Eye (tissue), 1 donor: ENCODE data around the gene SRSF9.
A peak's percentile ranks its signal among the peaks of the same experiment; 100 is the strongest.
"Not testable (repeated sequence)": the region's sequence is repeated elsewhere in the genome, so short reads cannot be mapped to it uniquely, and the experiment has no call there.

Source experiments
- DNase-seq: peaks from one replicate; pipeline ENCODE4 v3.0.0-alpha.2; 2015

The SRSF9 gene, protein sequence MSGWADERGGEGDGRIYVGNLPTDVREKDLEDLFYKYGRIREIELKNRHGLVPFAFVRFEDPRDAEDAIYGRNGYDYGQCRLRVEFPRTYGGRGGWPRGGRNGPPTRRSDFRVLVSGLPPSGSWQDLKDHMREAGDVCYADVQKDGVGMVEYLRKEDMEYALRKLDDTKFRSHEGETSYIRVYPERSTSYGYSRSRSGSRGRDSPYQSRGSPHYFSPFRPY

DNA sequence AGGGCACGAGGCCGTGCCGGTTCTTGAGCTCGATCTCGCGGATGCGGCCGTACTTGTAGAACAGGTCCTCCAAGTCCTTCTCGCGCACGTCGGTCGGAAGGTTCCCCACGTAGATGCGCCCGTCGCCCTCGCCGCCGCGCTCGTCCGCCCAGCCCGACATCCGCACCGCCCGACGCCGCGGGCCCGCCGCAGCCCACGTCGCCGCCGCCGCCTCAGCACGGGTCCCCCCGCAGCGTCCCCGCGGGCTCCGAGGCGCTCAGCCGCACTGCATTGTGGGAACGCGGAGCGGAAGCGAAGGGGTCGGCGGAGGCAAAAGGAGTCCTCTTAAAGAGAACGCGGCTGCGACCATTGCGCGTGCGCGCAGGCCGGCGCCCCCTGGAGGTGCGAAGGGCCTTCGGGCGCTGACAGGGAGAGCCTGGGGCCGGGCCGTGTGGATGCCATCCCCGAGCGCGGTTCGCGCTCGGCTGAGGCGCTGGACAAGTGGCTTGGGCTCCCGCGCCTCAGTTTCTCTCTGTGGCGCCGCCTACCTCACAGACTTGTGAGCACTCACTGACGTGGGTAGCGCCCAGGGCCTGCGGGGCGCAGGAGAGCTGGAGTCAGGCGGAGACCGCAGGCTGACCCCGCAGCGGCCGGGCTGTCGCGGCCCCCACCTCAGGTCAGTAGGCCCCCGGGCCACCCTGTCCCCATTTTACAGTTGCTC is at the start of gene SRSF9:
Gene SRSF9, minus strand, starts transcription at position 299 of the 700 bp plus-strand sequence. Its CDS starts 139 bp downstream, at position 160.
- peak; percentile 99 for DNase-seq

- not testable (repeated sequence) for DNase-seq
Observed at GRCh38 chr12:120519324-120519723, 49.8 kb upstream of the SRSF9 start.

DNA sequence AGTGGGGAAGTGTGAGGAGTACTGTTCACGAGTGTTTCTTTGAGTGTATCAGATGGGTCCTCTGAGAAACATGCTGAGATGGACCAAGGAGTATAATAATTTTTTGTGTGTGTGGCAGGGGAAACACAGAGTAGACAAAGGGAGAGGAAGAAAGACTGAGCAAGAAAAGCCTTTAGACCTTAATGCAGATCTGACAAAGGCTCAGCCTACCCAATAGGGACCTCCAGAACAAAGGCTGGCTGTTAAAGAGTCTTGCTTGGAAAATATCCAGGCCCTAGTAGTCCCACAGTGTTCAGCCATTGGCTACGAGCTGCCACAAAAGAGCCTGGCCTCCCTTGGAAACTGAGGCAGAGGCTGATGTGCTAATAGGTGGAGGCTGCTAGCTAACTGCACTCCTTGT is 45.9 kb upstream of the SRSF9 start:
- DNase-seq = no peak

DNA sequence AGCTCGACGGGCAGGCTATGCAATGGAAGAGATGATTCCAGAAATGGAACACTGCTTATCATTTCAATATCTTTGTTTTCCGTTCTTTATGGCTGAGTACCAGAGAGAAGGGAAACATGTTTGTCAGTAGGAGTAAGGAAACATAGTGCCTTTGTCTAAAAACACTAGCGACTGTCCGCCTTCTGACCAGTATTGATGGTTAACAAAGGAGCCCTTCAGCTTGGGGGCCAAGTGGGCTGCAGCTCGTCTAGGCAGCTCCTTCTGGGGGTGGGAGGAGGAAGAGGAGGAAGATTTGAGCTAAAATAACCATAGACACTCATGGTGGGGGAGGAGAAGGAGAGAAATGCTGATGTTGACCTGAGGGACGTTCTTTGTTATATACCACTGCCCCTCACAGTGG is 44.5 kb upstream of the SRSF9 start:
- DNase-seq = no peak

DNA sequence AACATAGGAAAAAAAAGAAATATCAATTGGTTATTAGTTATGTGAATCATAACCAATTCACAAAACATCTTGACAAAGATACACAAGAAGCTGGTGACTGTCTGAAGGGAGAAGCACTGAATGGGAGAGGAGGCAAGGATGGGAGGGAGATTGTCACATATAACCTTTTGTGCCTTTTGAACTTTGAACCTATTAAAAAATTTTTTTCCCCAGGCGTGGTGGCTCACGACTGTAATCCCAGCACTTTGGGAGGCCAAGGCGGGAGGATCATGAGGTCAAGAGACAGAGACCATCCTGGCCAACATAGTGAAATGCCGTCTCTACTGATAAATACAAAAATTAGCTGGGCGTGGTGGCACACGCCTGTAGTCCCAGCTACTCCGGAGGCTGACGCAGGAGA is 39.0 kb upstream of the SRSF9 start:
- DNase-seq = no peak

DNA sequence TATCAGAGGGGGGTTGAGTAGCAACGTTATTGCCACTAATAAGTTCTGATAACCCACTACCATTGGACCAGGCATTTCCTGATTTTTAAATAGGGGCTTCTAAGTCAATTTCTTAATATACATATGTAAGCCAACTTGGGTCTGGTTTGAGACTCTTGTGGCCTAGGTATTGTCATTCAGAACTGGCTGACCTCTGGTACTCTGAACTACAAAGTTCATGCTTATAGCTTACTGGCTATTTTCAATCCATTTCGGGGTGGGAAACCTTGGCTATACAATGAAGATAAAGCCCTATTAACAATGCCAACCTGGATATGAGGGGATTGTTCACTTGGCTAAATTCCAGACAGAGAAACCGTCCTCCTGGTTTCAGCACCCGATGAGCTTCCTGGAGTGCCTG is 35.0 kb upstream of the SRSF9 start:
- no peak for DNase-seq

DNA sequence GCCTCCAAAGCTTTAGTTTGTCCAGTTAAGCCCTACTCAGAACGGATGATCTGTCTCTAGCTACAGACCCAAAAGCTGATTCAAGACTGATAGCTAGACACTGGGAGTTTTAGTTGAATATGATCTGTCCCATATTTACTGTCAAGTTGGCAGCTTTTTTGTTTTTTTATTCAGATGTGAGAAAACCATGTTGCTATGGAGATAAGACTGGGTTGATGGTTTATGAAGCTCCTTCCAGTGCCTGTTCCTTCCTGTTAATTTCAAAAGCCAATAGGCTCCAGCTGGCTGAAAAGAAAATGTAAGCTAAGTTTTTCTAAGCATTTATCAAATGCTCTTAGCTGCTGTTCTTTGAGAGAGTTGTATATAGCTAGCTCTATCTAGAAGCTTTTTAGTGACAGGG is 31.0 kb upstream of the SRSF9 start:
- DNase-seq = no peak

GRCh38 chr12:120498870-120499515 is 29.4 kb upstream of the SRSF9 start:
- DNase-seq = no peak

DNA sequence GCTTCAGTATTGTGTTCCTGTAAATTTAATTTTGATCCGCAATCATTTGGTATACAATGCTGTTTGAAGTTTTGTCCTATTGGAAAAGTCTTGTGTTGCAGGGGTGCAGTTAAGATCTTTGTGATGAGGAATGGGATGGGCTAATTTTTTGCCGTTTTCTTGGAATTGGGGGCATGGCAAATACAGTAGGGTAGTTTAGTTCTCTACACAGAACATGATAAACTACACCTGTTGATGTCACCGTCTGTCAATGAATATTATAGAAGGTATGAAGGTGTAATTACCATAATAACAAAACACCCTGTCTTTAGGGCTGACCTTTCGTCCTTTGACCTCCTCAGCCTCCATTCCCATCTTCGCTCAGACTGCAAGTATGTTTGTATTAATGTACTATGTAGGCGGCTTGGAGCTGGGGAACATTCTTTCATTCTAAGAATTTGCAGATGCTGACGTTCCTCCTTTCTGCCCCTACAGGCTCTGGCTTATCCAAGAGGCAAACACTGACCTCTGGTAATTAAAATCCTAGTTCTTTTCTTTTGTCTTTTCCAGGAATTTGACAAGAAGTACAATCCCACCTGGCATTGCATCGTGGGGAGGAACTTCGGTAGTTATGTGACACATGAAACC is 28.1 kb upstream of the SRSF9 start:
- no peak for DNase-seq

GRCh38 chr12:120496413-120497340 is 27.1 kb upstream of the SRSF9 start:
- peak; percentile 88 for DNase-seq

DNA sequence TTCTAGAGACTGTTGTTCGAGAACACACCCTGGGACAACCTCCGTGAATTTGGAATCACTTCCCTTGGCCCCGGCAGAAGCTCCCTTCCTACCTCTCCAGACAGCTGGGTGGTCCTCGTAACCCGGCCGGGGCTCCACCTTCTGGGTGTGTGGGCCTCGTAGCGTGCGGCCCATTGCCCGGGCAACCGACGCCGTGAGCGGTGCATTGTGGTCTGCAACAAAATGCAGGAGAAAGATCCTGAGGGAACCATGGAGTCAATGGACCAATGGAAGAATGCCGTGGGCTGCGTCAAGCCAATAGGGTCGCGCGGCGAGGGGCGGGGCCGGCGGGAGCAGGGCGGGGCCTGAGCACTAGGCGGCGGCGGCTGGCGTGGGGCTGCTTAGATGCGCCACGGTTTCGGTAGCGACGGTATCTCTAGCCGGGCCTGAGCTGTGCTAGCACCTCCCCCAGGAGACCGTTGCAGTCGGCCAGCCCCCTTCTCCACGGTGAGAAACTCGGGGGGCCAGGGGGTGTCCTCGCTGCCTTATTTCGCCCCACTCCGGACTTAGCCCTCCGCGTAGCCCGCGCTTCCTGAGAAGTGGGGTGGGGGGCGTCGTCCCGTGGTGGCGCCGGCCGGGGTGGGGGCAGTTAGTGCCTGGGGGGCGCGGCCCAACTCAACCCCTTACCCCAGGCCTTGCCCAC is 26.3 kb upstream of the SRSF9 start, which contains the start of gene DYNLL1:
Gene DYNLL1, plus strand, starts transcription at position 383 of the 682 bp plus-strand sequence. CDS start 309 bp downstream, outside the sequence.
- peak; percentile 100 for DNase-seq

DNA sequence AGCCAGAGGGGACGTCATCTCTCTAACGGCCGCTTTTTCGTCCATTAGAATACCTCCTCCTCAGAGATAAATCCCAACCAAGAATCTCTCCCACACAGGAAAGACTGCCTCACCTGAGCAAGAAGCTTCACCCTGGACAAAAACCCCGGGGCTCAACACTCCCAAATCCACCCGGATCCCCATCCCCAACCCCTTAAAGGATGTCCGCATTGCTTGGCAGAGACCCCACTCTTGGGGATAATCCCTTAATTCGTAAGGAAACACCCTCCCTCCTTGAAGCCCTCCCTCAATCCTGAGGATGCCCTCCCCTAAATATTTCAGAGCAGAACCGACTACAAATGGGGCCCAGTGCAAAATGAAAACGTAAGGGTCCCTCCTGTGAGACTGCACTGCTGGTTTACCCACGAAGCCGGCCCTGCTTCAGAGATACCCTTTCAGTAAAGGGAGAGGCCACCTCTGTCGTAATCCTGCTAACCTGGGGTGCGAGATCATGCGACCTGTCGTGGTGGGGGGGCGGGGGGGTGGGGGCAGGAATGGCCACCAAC is 25.7 kb upstream of the SRSF9 start:
- DNase-seq = no peak

DNA sequence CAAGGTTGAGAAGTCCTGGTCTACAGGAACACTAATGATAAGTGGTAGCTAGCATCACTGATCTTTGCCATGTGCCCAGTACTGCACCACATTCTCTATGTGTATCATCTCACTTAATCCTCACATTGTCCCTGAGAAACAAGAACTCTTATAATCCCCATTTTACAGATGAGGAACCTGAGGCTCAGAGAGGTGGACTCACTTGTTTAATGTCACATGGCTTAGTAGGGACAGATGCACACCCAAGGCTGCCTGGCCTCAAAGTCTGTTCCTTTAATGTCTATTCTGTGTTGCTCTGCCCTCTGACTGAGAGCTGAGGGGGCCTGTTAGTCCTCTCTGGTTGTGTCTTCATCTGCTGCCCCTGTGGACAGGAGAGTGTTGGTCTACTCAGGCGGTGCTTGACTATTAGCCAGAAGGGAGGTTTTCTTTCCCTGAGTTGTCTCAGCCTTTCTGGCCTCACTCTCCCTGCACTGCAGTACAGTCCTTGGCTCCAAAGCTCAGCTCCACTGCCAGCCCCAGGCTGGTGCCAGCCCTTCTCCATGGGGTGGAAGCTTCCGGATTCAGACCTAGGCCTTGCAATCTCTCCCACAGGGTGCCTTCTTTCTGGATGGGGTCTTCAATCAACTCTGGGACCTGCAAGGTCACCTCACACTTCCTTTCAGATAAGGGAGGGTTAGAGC is 21.4 kb upstream of the SRSF9 start:
- DNase-seq = no peak

DNA sequence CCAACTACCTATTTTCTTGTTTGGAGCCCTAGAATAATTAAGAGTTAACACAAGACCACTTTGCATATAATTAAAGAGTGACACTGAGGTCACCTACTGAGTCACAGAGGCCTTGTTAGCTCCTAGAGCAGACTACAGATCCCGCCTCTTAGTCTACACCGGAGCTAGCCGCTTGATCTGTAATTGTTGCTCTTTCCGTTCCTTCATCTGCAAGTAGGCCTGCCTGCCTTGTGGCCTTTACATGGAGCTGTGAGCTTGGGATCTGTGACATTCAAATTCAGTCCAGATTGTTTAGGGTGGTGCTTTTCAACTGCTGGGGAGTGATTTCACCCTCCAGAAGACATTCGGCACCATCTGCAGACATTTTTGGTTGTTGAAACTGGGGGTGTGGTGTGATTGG is 20.8 kb upstream of the SRSF9 start:
- no peak for DNase-seq

DNA sequence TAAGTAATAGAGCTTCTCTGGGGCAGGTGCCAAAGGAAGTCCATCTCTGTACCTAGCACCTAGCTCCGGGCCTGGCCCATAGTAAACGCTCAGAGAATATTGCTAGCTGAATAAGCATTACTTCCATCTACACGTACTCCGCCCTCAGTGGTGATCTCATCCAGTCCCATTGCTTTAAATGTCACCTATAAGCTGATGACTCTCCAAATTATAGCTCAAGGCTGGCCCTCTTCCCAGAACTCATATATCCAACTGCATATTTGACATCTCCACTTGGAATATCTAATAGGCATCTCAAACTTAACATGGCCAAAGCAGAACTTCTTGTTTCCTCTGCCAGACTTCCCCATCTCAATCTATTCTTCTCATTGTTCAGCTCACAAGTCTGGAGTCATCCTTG is 19.5 kb upstream of the SRSF9 start:
- DNase-seq = no peak

DNA sequence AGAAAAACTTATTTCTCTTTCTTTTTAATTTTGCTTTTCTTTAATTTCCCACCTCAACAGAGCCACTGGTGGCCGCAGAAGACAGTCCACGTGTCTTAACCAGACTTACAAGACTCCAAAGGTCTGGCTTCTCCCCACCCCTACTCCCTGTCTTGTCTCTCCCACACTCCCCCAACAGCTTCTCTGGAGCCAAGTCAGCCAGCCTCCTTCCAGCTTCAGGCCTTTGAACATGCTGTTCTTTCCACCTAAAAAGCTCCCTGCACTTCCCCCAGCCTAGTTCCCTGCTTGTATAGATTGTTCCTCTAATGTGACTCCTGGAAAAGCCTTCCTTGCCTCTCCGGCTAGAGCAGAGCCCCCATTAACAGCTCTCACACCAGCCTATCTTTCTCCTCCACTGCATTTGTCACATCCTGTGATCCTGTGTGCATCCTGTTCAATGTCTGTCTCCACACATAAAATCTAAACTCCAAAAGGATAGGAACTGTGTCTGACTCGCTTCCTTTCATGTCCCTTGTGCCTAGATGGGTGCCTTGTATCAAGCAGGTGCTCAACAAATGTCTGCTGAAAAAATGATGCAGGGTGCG is 18.6 kb upstream of the SRSF9 start:
- DNase-seq = no peak

- not testable (repeated sequence) for DNase-seq
Observed at GRCh38 chr12:120487552-120487951, 18.0 kb upstream of the SRSF9 start.

GRCh38 chr12:120485961-120486881 is 16.7 kb upstream of the SRSF9 start:
- no peak for DNase-seq

- DNase-seq = no peak
Observed at GRCh38 chr12:120483621-120484020, 14.1 kb upstream of the SRSF9 start.
